Measurements from ENCODE around the gene CAMTA1. TPM values are rescaled to one million over a fixed set of nuclear protein-coding genes. Genes with fewer than 3 reads are reported as not detected.

The CAMTA1 gene
- total RNA-seq, 4 donors from 2014 or later = 57.4 to 88.3 (median 62.1) TPM

DNA sequence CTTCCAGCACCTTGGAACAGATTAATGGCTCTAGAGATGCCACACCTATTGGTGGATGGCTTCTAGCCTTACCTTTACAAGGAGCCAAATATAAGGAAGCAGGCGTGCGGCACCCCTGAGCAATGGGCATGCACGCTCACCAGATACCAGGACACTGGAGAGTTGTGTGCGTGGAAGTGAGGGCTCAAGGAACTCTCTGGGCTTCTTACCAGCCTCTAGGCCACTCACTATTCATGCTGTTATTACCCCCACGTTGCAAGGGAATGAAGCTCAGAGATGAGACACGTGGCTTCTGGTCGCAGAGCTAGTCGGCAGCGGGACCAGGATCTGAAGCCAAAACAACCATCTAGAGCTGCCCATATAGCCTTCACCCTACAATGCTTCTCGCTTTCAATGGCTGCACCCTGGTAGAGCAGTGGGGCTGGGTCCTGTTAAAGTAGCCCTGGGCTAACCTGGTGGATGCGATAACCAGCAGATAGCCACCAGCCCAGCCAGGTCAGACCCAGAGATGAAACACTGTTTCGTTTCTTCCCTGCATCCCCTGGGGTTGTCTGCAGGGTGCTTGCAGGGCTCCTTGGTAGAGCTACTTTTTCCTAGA, 589.4 kb downstream of the CAMTA1 start:
- peak in 1 of 3 donors; percentile 9 for DNase-seq

DNA sequence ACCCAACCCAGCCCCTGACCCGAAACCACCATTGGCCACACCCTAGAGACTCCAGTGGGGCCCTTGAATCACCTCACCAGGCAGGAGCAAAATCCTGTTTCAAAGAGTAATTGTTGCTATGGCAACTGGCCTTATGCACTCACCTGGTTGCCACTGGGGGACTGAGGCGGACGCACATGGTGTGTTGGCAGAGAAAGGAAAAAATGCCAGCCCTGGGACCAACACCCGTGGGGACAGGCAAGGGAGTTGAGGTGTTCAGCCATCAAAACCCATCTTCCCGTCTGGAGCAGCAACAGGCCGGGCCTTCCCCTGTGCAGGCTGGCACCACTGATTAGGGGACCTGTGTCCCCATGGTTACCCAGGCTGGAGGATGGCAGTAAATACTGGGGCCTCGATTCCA, 590.1 kb downstream of the CAMTA1 start:
- DNase-seq = peak in 1 of 3 donors; percentile 15
- H3K9me3 ChIP-seq = no peaks in the 10 kb centered on the region
- no peak for TF ChIP-seq POLR2A (IDR thresholded peaks at IDR 0.05)
- TF ChIP-seq, protein P1, sequence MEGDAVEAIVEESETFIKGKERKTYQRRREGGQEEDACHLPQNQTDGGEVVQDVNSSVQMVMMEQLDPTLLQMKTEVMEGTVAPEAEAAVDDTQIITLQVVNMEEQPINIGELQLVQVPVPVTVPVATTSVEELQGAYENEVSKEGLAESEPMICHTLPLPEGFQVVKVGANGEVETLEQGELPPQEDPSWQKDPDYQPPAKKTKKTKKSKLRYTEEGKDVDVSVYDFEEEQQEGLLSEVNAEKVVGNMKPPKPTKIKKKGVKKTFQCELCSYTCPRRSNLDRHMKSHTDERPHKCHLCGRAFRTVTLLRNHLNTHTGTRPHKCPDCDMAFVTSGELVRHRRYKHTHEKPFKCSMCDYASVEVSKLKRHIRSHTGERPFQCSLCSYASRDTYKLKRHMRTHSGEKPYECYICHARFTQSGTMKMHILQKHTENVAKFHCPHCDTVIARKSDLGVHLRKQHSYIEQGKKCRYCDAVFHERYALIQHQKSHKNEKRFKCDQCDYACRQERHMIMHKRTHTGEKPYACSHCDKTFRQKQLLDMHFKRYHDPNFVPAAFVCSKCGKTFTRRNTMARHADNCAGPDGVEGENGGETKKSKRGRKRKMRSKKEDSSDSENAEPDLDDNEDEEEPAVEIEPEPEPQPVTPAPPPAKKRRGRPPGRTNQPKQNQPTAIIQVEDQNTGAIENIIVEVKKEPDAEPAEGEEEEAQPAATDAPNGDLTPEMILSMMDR (IDR thresholded peaks at IDR 0.05) = no peak
- no peaks in the 10 kb centered on the region for H3K4me1 ChIP-seq
- no peak overlapping the region for H3K27ac ChIP-seq
- no peak overlapping the region for H3K4me3 ChIP-seq
- H3K36me3 ChIP-seq = no peaks in the 10 kb centered on the region
- H3K27me3 ChIP-seq = no peaks in the 10 kb centered on the region

More for the DNA sequence above, 589.4 kb downstream of the CAMTA1 start:
- Histone ChIP-seq H3K4me1 (no peaks in the 10 kb centered on the region), H3K27me3 (no peaks in the 10 kb centered on the region), H3K36me3 (no peaks in the 10 kb centered on the region), H3K27ac (no peak overlapping the region), H3K4me3 (no peak overlapping the region), H3K9me3 (no peaks in the 10 kb centered on the region)
- TF ChIP-seq, protein P1 (IDR thresholded peaks at IDR 0.05) = no peak
- no peak for TF ChIP-seq POLR2A (IDR thresholded peaks at IDR 0.05)

DNA sequence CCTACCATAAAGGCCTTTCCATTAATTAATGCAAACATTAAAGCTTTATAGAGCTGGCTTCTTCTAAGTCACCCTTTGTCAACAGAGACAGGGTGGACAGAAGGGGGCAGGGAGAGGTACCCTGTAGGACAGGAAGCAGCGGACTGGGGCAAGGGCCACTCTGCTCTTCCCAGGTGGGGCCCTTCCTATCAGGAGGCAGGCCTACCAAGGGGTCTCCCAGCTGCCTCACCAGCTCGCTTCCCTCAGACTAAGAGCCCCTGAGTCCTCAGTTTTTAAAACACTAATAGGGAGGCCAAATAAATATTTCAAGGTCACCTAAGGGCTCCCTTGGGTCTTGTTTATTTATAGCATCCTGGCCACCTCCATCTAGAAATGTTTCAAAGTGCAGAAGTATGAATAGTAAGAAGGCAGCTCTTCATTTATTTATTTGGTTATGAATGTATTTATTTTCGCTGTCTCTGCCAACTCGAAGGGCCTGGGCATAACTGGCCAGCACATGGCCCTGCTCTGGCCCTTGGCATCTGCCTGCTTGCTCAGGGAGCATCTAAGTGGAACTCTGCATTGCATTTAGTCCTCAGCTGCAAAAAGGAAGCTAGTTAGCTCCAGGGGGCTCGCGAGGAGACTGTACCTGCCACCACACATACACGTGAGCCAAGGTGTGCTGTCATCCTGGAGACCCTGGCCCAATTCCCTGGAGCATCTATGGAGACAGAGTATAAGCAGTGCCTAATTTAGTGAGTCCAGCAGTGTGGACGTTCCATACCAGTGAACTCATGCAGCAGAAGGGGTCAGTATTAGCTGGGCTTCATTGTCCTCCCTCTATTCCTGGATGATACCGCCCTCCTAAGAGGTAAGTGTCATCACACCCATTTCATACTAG, 590.8 kb downstream of the CAMTA1 start:
- TF ChIP-seq, protein P1 (IDR thresholded peaks at IDR 0.05) = no peak
- no peak for TF ChIP-seq POLR2A (IDR thresholded peaks at IDR 0.05)
- no peaks in the 10 kb centered on the region for H3K4me1 ChIP-seq
- no peaks in the 10 kb centered on the region for H3K9me3 ChIP-seq
- H3K36me3 ChIP-seq = no peaks in the 10 kb centered on the region
- H3K4me3 ChIP-seq = no peak overlapping the region
- H3K27ac ChIP-seq = no peak overlapping the region
- peak in 1 of 3 donors; percentile 10 for DNase-seq
- H3K27me3 ChIP-seq = no peaks in the 10 kb centered on the region

DNA sequence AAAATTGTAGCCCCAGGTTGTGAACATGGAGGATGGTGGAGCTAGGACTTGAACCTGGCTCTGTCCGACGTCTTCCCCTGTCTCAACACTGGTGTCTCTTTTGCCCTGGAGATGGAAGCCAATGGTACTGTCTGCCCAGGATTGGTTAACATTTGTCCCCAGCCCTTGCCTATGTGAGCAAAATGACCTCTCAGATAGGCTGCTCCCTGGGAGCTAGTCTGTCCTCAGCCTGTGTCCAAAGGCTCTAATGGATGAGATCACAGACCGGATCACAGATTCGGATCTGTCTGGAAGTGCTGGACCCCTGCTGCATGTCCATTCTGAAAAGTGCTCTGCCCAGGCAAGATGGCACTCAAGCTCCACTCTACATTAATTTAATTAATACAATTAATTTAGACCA, 591.4 kb downstream of the CAMTA1 start:
- DNase-seq = peak in 1 of 3 donors; percentile 25
- no peaks in the 10 kb centered on the region for H3K9me3 ChIP-seq
- H3K27me3 ChIP-seq = no peaks in the 10 kb centered on the region
- no peaks in the 10 kb centered on the region for H3K36me3 ChIP-seq
- no peak overlapping the region for H3K4me3 ChIP-seq
- H3K4me1 ChIP-seq = no peaks in the 10 kb centered on the region
- H3K27ac ChIP-seq = no peak overlapping the region
- TF ChIP-seq POLR2A (IDR thresholded peaks at IDR 0.05) = no peak
- TF ChIP-seq, protein P1 (IDR thresholded peaks at IDR 0.05) = no peak

DNA sequence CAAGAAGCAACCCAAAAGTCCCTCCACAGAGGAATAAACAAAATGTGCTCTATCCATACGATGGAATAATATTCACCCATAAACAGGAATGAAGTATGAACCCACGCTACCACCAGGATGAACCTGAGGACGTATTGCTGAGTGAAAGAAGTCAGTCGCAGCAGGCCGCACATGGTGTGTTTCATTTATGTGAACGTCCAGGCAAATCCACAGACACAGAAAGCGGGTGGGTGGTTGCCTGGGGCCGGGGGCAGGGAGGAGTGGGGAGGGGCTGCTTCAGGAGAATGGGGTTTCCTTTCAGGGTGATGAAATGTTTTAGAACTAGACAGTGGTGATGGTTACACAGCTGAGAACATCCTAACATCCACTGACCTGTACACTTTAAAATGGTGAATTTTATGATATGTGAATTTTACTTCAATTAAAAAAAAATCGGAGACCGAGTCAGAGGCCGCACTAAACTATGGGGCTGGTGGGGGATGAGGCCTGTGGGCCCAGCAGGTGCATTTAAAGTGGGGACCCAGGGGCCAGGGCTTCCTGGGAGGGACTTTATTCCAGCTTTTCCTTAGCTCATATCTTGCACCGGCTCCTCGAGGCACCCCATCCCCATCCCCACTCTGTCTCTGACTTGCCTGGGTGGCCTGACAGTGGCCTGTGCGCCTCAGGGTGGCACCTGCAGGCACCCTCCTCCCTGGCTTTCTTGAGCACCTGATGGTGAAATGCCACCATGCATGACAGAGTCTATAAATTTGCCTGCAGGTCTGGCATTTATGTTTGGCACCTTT, 593.3 kb downstream of the CAMTA1 start:
- DNase-seq = peak in 2 of 3 donors; percentile 9 to 31
- no peaks in the 10 kb centered on the region for H3K4me1 ChIP-seq
- H3K27me3 ChIP-seq = no peaks in the 10 kb centered on the region
- no peaks in the 10 kb centered on the region for H3K36me3 ChIP-seq
- TF ChIP-seq, protein P1 (IDR thresholded peaks at IDR 0.05) = no peak
- no peak for TF ChIP-seq POLR2A (IDR thresholded peaks at IDR 0.05)
- H3K4me3 ChIP-seq = no peak overlapping the region
- H3K9me3 ChIP-seq = no peaks in the 10 kb centered on the region
- H3K27ac ChIP-seq = no peak overlapping the region
